ENCODE measurements around the gene DOK5. TPM values are rescaled to one million over a fixed set of nuclear protein-coding genes. Genes with fewer than 3 reads are reported as not detected.

Gene DOK5
- total and polyA plus RNA-seq, 2 experiments from 2014 or later = 5.0 to 6.9 TPM

DNA sequence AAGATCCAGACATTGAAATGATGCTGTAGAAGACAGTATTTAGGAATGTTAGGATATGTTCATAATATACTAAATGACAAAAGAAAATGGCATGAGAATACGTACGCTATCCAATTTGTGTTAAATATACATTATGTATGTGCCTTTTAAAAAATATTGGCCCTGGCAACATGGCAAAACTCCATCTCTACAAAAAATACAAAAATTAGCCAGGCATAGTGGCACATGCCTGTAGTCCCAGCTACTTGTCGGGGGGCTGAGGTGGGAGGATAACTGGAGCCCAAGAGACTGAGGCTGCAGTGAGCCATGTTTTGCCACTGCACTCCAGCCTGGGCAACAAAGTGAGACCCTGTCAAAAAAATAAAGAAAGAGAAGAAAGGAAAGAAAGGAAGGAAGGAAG lies 155.7 kb downstream of the DOK5 start (continued):
- TF ChIP-seq, protein P1, sequence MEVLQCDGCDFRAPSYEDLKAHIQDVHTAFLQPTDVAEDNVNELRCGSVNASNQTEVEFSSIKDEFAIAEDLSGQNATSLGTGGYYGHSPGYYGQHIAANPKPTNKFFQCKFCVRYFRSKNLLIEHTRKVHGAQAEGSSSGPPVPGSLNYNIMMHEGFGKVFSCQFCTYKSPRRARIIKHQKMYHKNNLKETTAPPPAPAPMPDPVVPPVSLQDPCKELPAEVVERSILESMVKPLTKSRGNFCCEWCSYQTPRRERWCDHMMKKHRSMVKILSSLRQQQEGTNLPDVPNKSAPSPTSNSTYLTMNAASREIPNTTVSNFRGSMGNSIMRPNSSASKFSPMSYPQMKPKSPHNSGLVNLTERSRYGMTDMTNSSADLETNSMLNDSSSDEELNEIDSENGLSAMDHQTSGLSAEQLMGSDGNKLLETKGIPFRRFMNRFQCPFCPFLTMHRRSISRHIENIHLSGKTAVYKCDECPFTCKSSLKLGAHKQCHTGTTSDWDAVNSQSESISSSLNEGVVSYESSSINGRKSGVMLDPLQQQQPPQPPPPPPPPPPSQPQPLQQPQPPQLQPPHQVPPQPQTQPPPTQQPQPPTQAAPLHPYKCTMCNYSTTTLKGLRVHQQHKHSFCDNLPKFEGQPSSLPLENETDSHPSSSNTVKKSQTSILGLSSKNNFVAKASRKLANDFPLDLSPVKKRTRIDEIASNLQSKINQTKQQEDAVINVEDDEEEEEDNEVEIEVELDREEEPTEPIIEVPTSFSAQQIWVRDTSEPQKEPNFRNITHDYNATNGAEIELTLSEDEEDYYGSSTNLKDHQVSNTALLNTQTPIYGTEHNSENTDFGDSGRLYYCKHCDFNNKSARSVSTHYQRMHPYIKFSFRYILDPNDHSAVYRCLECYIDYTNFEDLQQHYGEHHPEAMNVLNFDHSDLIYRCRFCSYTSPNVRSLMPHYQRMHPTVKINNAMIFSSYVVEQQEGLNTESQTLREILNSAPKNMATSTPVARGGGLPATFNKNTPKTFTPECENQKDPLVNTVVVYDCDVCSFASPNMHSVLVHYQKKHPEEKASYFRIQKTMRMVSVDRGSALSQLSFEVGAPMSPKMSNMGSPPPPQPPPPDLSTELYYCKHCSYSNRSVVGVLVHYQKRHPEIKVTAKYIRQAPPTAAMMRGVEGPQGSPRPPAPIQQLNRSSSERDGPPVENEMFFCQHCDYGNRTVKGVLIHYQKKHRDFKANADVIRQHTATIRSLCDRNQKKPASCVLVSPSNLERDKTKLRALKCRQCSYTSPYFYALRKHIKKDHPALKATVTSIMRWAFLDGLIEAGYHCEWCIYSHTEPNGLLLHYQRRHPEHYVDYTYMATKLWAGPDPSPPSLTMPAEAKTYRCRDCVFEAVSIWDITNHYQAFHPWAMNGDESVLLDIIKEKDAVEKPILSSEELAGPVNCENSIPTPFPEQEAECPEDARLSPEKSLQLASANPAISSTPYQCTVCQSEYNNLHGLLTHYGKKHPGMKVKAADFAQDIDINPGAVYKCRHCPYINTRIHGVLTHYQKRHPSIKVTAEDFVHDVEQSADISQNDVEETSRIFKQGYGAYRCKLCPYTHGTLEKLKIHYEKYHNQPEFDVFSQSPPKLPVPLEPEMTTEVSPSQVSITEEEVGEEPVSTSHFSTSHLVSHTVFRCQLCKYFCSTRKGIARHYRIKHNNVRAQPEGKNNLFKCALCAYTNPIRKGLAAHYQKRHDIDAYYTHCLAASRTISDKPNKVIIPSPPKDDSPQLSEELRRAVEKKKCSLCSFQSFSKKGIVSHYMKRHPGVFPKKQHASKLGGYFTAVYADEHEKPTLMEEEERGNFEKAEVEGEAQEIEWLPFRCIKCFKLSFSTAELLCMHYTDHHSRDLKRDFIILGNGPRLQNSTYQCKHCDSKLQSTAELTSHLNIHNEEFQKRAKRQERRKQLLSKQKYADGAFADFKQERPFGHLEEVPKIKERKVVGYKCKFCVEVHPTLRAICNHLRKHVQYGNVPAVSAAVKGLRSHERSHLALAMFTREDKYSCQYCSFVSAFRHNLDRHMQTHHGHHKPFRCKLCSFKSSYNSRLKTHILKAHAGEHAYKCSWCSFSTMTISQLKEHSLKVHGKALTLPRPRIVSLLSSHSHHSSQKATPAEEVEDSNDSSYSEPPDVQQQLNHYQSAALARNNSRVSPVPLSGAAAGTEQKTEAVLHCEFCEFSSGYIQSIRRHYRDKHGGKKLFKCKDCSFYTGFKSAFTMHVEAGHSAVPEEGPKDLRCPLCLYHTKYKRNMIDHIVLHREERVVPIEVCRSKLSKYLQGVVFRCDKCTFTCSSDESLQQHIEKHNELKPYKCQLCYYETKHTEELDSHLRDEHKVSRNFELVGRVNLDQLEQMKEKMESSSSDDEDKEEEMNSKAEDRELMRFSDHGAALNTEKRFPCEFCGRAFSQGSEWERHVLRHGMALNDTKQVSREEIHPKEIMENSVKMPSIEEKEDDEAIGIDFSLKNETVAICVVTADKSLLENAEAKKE (CRISPR knock-in tag; IDR thresholded peaks at IDR 0.05) = no peak
- TF ChIP-seq, protein P2, sequence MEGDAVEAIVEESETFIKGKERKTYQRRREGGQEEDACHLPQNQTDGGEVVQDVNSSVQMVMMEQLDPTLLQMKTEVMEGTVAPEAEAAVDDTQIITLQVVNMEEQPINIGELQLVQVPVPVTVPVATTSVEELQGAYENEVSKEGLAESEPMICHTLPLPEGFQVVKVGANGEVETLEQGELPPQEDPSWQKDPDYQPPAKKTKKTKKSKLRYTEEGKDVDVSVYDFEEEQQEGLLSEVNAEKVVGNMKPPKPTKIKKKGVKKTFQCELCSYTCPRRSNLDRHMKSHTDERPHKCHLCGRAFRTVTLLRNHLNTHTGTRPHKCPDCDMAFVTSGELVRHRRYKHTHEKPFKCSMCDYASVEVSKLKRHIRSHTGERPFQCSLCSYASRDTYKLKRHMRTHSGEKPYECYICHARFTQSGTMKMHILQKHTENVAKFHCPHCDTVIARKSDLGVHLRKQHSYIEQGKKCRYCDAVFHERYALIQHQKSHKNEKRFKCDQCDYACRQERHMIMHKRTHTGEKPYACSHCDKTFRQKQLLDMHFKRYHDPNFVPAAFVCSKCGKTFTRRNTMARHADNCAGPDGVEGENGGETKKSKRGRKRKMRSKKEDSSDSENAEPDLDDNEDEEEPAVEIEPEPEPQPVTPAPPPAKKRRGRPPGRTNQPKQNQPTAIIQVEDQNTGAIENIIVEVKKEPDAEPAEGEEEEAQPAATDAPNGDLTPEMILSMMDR (conservative IDR thresholded peaks at IDR 0.05; ENCODE audit: low read depth in 2 of 2) = no peak
- no peak for TF ChIP-seq ZNF331 (CRISPR knock-in tag; IDR thresholded peaks at IDR 0.05; ENCODE audit: low read depth)
- no peak for TF ChIP-seq STAT1 (IDR thresholded peaks at IDR 0.05; ENCODE audit: unreplicated experiment)
- no peak for TF ChIP-seq NANOG (IDR thresholded peaks at IDR 0.05; ENCODE audit: borderline replicate concordance)
- TF ChIP-seq CREB1 (CRISPR knock-in tag; IDR thresholded peaks at IDR 0.05; ENCODE audit: low read depth) = no peak
- no peak for TF ChIP-seq POLR2AphosphoS5 (IDR thresholded peaks at IDR 0.05; ENCODE audit: low read depth)
- no peak for TF ChIP-seq EZH2 (IDR thresholded peaks at IDR 0.05; ENCODE audit: low read depth, unreplicated experiment)

Measured in GM23338 (cell line).